Transverse colon (tissue), 3 donors: ENCODE data around the gene GLA.

Source experiments
- CTCF ChIP-seq, 5 experiments: fragments of 200-600 bp in 3 of 5; fragments of 450-650 bp in 2 of 5; sonication (generic) in 3 of 5; IDR thresholded peaks; 1 replicate in 2 of 5; 2 replicates in 3 of 5; pipeline ENCODE4 v1.5.1; 2016 to 2017; ENCODE audit warnings: antibody characterized with exemption in 5 of 5, inconsistent platforms in 3 of 5, mild to moderate bottlenecking in 2 of 5, moderate library complexity in 1 of 5
- POLR2A ChIP-seq: fragments of 450-650 bp; IDR thresholded peaks from one replicate; pipeline ENCODE4 v1.6.1; 2016; ENCODE audit warnings: antibody characterized with exemption, mild to moderate bottlenecking, moderate library complexity

- peak; percentile 52 to 69 (median 61) for TF ChIP-seq CTCF (IDR thresholded peaks at IDR 0.05)
- TF ChIP-seq POLR2A: peak; percentile 90
Measured at GRCh38 chrX:101390664-101391525, 16.8 kb downstream of the GLA start, which contains the start of gene RPL36A.
